ENCODE measurements around the gene DUOX2. TPM values are rescaled to one million over a fixed set of nuclear protein-coding genes. Genes with fewer than 3 reads are reported as not detected.

The DUOX2 gene
- total and polyA plus RNA-seq, 12 donors = 0.22 to 18.5 (median 1.5) TPM

DNA sequence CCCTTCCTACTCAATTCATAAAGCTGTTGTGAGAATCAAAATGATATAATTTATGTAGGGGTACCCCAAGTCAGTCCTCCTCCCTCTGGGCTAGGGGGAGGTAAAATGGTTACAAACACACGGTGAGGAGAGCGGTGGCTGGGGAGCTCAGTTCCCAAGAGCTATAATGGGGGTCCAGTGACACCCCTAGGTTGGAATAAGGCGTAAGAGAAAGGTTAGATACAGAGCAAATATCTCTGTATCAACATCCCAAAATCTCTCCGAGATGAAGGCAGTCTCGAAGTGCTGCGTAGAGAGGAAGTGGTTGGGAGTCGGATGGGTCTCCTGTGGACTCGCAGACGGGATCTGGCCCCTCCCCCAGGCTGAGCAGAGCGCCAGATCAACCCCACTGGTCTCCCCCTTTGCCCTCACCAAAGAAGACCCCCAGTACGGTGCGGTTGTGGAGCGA lies 1.8 kb downstream of the DUOX2 start:
- Histone ChIP-seq H3K27ac (no peak overlapping the region), H3K27me3 (peaks cover 66% of the 10 kb centered on the region), H3K4me1 (replicated peaks in 1 of 2) (peaks cover 6 to 13% of the 10 kb centered on the region in 2 donors), H3K36me3 (replicated peaks in 1 of 2) (no peaks in the 10 kb centered on the region), H3K9me3 (replicated peaks in 1 of 3) (no peaks in the 10 kb centered on the region), H3K4me3 (no peak overlapping the region)
- intact Hi-C loops (cut with DNase I) = loop anchor here in 1 of 2 donors (10.0 kb wide), 2 partner anchors 57 to 137 kb away; no protein-coding TSS in a partner anchor
- no peak for DNase-seq
- 15 to 51% (median 21%) methylated on average over 3 to 13 of the region's 13 CpGs for WGBS, 4 donors
- TF ChIP-seq, protein P1, sequence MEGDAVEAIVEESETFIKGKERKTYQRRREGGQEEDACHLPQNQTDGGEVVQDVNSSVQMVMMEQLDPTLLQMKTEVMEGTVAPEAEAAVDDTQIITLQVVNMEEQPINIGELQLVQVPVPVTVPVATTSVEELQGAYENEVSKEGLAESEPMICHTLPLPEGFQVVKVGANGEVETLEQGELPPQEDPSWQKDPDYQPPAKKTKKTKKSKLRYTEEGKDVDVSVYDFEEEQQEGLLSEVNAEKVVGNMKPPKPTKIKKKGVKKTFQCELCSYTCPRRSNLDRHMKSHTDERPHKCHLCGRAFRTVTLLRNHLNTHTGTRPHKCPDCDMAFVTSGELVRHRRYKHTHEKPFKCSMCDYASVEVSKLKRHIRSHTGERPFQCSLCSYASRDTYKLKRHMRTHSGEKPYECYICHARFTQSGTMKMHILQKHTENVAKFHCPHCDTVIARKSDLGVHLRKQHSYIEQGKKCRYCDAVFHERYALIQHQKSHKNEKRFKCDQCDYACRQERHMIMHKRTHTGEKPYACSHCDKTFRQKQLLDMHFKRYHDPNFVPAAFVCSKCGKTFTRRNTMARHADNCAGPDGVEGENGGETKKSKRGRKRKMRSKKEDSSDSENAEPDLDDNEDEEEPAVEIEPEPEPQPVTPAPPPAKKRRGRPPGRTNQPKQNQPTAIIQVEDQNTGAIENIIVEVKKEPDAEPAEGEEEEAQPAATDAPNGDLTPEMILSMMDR (IDR thresholded peaks at IDR 0.05) = no peak
- TF ChIP-seq POLR2A (IDR thresholded peaks at IDR 0.05) = no peak

DNA sequence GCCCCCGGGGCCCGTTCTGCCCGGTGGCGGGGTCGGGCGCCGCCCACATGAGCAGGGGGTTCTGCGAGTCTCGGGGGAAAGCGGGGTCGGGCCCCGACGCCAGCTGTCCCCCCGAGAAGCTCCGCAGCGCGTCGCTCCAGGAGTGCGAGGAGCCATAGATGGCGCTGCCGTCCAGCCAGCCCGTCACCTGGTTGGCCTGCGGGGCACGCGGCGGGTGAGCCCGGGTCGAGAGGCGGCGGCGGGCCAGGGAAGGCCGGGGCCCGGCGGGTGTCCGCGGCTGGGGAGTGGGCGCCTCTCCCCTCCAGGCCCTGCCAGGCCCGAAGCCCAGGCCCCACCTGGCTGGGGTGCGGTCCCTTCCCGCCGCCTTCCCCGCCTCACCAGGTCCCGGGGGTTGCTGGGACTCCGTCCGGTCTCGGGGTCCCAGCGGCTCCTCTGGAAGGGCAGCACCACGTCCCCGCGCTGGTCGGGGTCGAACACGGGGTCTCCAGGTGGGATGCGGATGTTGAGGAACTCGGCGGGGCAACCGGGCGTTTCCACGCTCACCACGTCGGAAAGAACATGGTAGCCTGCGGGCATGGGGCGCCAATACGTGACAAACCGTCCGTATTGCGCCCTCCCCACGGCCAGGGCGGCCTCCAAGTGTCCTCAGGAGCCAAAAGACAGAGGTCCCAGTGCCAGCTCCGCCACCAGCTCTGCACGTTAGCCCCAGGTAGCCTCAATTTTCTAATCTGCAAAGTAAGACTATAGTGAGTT lies 2.4 kb downstream of the DUOX2 start:
- peaks cover 60% of the 10 kb centered on the region for H3K27me3 ChIP-seq

DNA sequence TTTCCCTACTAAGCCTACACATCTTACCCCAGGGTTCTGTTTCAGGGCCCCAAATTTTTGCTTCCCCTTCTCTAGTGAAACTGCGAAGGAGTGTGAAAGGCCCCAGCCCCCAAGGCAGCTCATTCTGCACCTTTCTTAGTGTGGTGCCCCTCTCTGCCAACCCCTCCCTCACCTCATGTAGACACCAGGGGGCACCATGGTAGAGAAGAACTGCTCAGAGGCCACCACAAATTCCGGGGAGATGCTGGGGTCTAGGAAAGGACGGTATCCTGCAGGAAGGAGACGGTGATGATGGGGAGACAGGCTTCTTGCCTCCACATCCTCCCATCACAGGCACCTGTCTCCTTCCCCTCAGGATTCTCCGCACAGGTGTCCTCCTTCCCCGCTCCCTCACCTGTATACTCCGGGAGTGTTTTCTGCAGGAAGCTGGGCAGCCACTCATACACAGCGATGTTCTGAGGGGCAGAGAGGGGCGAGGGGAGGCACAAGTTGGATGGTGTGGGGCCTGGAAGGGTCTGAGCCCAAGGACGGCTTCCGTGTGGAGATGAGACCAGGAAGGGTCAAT lies 3.6 kb downstream of the DUOX2 start:
- peaks cover 48% of the 10 kb centered on the region for H3K27me3 ChIP-seq
- intact Hi-C loops (cut with DNase I) = loop anchor here in 1 of 2 donors (10.0 kb wide), 2 partner anchors 56 to 136 kb away; no protein-coding TSS in a partner anchor
- peaks cover 6% of the 10 kb centered on the region in 2 donors for H3K4me1 ChIP-seq (replicated peaks in 1 of 2)
- H3K9me3 ChIP-seq (replicated peaks in 1 of 3) = no peaks in the 10 kb centered on the region
- no peak for TF ChIP-seq POLR2A (IDR thresholded peaks at IDR 0.05)
- TF ChIP-seq, protein P1 (IDR thresholded peaks at IDR 0.05) = no peak
- H3K4me3 ChIP-seq = no peak overlapping the region
- no peaks in the 10 kb centered on the region for H3K36me3 ChIP-seq (replicated peaks in 1 of 2)
- no peak for DNase-seq
- 60 to 78% (median 69%) methylated on average over 9 to 11 of the region's 11 CpGs for WGBS, 4 donors
- H3K27ac ChIP-seq = no peak overlapping the region

More for the DNA sequence above, 2.4 kb downstream of the DUOX2 start:
- intact Hi-C loops (cut with DNase I) = loop anchor here in 1 of 2 donors (10.0 kb wide), 2 partner anchors 57 to 137 kb away; no protein-coding TSS in a partner anchor
- TF ChIP-seq, protein P1 (IDR thresholded peaks at IDR 0.05) = no peak
- TF ChIP-seq POLR2A (IDR thresholded peaks at IDR 0.05) = no peak
- Histone ChIP-seq H3K9me3 (replicated peaks in 1 of 3) (no peaks in the 10 kb centered on the region), H3K4me3 (no peak overlapping the region), H3K27ac (no peak overlapping the region), H3K4me1 (replicated peaks in 1 of 2) (peaks cover 6 to 7% of the 10 kb centered on the region in 2 donors), H3K36me3 (replicated peaks in 1 of 2) (no peaks in the 10 kb centered on the region)
- 6 to 29% (median 11%) methylated on average over 11 to 67 of the region's 71 CpGs for WGBS, 4 donors
- no peak for DNase-seq

DNA sequence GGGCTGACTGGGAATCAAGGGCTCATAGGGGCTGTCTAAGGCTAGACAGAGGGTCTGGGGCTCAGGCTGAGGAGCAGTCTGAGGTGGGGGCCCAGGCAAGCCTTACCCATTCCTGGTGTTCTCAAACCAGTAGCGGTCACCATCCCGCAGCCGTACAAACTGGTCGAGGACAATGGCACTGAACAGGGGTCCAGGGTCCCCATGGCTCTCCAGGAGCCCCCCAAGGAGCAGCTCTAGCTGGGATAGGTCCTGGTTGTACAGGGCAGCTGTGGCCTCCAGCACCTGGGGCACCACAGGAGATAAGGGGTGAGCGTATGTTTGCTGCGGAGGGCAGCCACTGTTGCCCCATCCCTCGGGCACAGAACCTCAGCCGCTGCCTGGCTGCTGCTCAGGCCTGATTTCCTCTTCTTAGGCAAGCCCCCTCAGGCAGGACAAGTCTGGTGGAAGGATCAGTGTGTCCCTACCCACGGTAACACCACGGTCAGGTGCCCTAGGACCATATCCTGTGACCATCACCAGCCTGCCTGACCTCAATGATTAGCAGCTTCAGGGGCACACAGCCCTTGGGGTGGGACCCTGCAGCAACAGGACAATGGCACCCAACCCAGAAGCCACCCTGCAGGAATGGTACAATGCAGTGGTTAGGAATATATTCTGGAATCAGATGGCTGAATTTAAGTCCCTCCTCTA lies 5.9 kb downstream of the DUOX2 start:
- TF ChIP-seq, protein P1 (IDR thresholded peaks at IDR 0.05) = no peak
- TF ChIP-seq POLR2A (IDR thresholded peaks at IDR 0.05) = no peak
- 89 to 97% (median 93%) methylated on average over 4 to 10 of the region's 10 CpGs for WGBS, 4 donors
- peaks cover 0 to 6% of the 10 kb centered on the region in 2 donors for H3K4me1 ChIP-seq (replicated peaks in 1 of 2)
- intact Hi-C loops (cut with DNase I) = no loop called here
- no peaks in the 10 kb centered on the region for H3K9me3 ChIP-seq (replicated peaks in 1 of 3)
- no peaks in the 10 kb centered on the region for H3K36me3 ChIP-seq (replicated peaks in 1 of 2)
- peak in 1 of 7 donors; percentile 4 for DNase-seq
- no peak overlapping the region for H3K27ac ChIP-seq
- H3K27me3 ChIP-seq = peaks cover 26% of the 10 kb centered on the region
- no peak overlapping the region for H3K4me3 ChIP-seq
